GM21381 (cell line): ENCODE measurements around the gene ZBTB46.

Source experiments
- ATAC-seq: cut with Tn5 transposase; IDR thresholded peaks from one replicate; pipeline ENCODE4 v1.9.1; 2021; ENCODE audit warnings: mild to moderate bottlenecking, moderate library complexity; ENCODE audit not compliant: unreplicated experiment

ZBTB46 gene

DNA sequence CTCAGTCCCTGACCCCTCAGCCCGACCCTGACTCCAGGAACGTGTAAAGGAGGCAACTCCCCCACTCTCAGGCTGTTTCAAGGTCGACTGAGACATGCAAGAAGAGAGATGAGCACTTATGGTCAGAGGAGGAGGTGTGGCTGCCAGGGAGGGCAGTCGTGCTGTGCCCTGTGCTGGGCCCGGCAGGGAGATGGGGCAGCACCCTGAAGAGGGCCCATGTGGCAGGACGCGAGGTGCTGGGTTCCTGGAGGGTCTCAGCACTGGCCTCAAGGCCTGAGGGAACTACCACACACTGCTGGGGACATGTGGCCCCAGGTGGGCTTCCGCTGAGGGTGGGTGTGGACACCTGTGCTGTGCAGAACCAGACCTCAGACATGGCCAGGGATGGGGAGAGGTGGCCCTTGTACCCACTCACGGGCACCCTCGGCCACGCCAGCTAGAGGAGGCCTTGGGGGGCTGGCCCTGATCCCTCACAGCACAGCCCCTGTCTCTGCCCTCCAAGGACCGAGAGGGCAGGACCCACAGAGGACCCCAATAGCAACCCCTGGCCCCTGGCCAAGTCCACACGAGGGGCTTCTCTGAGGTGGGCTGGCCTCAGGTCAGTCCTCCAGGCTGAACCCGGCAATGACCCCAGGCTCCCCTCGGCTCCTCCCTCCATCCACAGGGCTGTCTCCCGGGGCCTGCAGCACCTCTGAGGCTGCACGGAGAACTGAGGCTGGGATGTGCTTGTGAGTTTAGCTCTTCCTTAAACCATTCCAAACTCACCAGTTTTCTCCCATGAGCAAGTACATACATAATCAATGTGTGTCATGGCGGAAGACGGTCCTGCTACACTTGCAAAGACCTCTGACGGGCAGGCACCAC, 82.8 kb downstream of the ZBTB46 start:
- no peak for ATAC-seq

GRCh38 chr20:63747622-63748069, 83.4 kb downstream of the ZBTB46 start:
- ATAC-seq: no peak

GRCh38 chr20:63746751-63747315, 84.2 kb downstream of the ZBTB46 start:
- no peak for ATAC-seq

GRCh38 chr20:63745961-63746731, 84.9 kb downstream of the ZBTB46 start:
- no peak for ATAC-seq

DNA sequence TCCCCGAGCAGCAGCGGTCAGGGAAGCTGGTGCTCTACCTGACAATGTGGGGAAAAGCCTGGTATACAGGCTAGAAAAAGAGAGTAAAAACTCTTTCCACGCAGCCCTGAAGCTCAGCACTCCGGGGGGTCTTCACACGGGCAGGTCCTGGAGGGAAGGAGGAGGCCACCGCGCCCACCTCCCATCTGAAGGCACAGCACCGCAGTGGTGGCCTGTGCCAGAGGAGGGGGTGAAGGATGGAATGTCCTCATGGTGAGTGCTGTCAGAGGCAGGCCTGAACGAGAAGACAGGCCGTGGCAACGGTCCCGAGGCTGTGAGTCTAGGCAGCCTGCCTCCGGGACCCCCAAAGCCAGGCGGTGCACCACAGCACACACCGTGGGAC, 85.6 kb downstream of the ZBTB46 start:
- no peak for ATAC-seq

DNA sequence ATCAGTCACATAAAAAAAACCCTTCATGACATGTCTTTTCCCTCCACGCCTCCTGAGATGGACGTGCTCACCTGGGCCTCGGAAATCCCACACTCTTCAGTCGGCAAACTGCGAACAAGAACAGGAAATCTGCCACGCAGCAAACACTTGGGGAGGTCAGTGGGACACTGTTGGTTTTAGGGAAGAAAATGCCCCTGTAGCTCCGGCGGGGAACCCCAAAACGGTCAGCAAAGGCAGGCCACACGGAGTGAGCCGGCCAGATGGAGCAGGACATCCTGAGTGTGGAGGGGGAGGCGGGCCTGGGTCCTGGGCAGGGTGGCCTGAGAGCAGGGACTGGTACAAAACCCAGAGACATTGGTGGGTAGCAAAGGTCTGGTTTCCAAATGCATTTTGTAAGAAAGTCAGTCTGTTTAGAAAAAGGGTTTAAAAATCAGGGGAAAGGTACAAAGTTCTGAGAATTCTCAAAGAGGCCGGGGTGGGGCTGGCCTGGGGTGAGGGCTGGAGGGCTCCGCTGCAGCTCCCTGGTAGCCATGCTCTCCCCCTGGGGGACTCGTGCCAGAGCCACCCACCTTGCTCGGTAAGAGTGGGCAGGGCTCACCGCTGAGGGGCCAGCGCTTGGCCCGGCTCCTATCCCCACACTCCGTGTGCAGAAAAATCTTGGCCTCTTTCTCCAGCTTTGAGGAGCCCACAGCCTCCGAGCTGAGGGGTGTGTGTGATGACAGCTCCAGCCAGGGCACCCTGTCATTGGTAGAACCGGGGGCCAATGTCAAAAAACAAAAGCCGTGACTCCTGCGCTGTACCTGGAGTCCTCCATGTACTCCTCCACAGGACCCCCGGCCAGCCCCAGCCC, 86.3 kb downstream of the ZBTB46 start:
- ATAC-seq: no peak

- ATAC-seq: no peak
Observed at GRCh38 chr20:63744158-63744557, 86.9 kb downstream of the ZBTB46 start.

- ATAC-seq: no peak
Observed at GRCh38 chr20:63743210-63743970, 87.7 kb downstream of the ZBTB46 start.

DNA sequence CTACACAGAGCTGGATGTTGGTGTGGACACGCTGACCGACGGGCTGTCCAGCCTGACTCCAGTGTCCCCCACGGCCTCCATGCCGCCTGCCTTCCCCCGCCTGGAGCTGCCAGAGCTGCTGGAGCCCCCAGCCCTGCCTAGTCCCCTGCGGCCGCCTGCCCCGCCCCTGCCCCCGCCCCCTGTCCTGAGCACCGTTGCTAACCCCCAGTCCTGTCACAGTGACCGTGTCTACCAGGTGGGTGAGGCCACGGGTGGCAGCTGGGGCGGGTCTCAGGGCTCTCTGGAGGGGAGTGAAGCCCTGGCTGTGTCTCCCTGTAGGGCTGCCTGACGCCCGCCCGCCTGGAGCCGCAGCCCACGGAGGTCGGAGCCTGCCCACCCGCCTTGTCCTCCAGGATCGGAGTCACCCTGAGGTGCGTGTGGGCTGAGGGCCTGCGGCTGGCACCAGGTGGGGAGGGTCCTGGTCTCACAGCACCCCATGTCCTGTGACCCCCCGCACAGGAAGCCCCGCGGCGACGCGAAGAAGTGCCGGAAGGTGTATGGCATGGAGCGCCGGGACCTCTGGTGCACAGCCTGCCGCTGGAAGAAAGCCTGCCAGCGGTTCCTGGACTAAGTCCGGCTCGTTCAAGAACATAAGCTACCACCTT, 88.6 kb downstream of the ZBTB46 start:
- ATAC-seq: no peak

GRCh38 chr20:63741676-63742380, 89.2 kb downstream of the ZBTB46 start:
- no peak for ATAC-seq

DNA sequence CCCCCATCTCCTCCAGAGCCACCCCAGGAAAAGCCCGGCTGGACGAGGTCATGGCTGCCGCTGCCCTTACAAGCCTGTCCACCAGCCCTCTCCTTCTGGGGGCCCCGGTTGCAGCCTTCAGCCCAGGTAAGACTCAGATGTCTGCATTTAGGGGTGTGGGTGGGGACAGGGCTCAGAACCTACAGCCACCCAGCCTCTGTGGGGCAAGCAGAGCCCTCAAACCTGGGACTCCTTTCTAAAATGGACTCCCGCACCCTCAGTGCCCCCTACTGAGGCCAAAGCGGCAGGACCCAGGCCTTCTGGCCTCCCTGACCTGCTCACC, 89.7 kb downstream of the ZBTB46 start:
- ATAC-seq: no peak

DNA sequence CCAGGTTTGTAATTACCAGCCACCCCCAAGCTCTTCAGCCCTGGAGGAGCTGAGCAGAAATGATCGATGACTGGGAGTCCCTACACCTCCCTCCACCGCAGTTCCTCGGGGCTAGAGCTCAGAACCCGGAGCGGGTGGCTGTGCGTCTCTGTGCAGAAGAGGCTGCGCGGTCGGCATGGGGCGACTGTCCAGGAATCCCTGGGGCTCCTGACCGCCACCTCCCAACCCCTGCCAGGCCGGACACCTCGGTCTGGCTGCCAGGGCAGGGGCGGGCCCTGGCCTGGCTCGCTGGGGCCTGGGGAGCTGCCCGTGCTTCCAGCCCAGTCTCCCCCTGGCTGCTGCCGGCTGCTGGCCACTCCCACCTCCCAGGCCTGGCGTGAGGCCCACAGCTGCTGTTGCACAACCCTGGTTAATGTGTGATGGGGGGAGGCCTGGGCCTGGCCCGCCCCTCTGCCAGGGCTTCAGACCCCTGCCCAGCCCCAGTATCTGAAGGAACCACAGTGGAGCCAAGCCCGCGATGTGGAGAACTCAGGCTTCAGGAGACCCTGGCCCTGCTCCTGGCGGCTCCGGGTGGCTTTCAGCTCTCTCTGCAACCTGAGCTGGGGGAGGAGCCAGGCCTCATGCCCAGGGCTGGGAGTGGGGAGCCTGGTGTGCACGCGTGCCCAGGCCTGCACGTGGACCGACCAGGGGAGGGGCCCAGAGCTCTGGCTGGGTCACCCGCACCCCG, 90.3 kb downstream of the ZBTB46 start:
- ATAC-seq: no peak

- peak; percentile 6 for ATAC-seq
Observed at GRCh38 chr20:63740070-63740626, 90.9 kb downstream of the ZBTB46 start.

GRCh38 chr20:63739130-63740069, 91.7 kb downstream of the ZBTB46 start, which contains the start of gene SLC2A4RG:
Gene SLC2A4RG, plus strand, starts transcription at chr20:63739776. Its CDS starts 137 bp downstream, at chr20:63739913.
- peak; percentile 46 for ATAC-seq

- ATAC-seq: no peak
Observed at GRCh38 chr20:63738687-63739129, 92.4 kb downstream of the ZBTB46 start.

- no peak for ATAC-seq
Observed at GRCh38 chr20:63737945-63738686, 92.9 kb downstream of the ZBTB46 start.
